K562 (cell line): Measurements from ENCODE around the gene CAMKV. TPM values are rescaled to one million over a fixed set of nuclear protein-coding genes. Genes with fewer than 3 reads are reported as not detected.

Source experiments
- BRD9 ChIP-seq: fragments of 450-650 bp; IDR thresholded peaks from 2 replicates; pipeline ENCODE4 v1.6.1; 2018; ENCODE audit warnings: low read depth; ENCODE audit not compliant: partially characterized antibody
- CBX3 ChIP-seq, 2 experiments: IDR thresholded peaks; 1 replicate in 1 of 2; 2 replicates in 1 of 2; pipeline ENCODE4 v1.6.1; 2012; ENCODE audit warnings: inconsistent platforms in 2 of 2, low read length in 2 of 2, borderline replicate concordance in 1 of 2, control low read depth in 1 of 2
- CLOCK ChIP-seq: fragments of 250-450 bp; sonication (Bioruptor Pico); IDR thresholded peaks from 2 replicates; pipeline ENCODE4 v1.4.0; 2020; ENCODE audit warnings: mild to moderate bottlenecking, moderate library complexity, borderline replicate concordance
- ESRRA ChIP-seq: fragments of 450-650 bp; IDR thresholded peaks from 2 replicates; pipeline ENCODE4 v1.6.1; 2014; ENCODE audit warnings: low read depth, mild to moderate bottlenecking, moderate library complexity, borderline replicate concordance
- FOXJ2 ChIP-seq: fragments of 200-800 bp; sonication (Bioruptor generic); IDR thresholded peaks from 2 replicates; pipeline ENCODE4 v1.6.1; 2016; ENCODE audit warnings: missing genetic modification characterization, missing compliant biosample characterization
- GTF2B ChIP-seq: IDR thresholded peaks from 2 replicates; pipeline ENCODE4 v1.6.1; 2011; ENCODE audit not compliant: insufficient read length; ENCODE audit errors: extremely low read depth
- ILF3 ChIP-seq: fragments of 450-650 bp; IDR thresholded peaks from 2 replicates; pipeline ENCODE4 v1.6.1; 2018; ENCODE audit warnings: antibody characterized with exemption, mild to moderate bottlenecking, moderate library complexity, borderline replicate concordance
- KLF10 ChIP-seq: fragments of 250-450 bp; sonication (Bioruptor Pico); IDR thresholded peaks from 2 replicates; pipeline ENCODE4 v1.6.1; 2021; ENCODE audit warnings: matching md5 sums
- MAFG ChIP-seq: fragments of 450-650 bp; conservative IDR thresholded peaks from 2 replicates; pipeline ENCODE4 v1.6.1; 2016; ENCODE audit warnings: missing genetic modification characterization, missing compliant biosample characterization
- MCM7 ChIP-seq, 2 experiments: fragments of 450-650 bp; IDR thresholded peaks; 2 replicates each; pipeline ENCODE4 v1.6.1; 2016 to 2018
- MTA1 ChIP-seq: fragments of 450-650 bp; IDR thresholded peaks from 2 replicates; pipeline ENCODE4 v1.6.1; 2017; ENCODE audit warnings: borderline replicate concordance
- NFYB ChIP-seq: IDR thresholded peaks from 2 replicates; pipeline ENCODE4 v1.6.1; 2011; ENCODE audit warnings: mild to moderate bottlenecking, moderate library complexity; ENCODE audit not compliant: insufficient read length; ENCODE audit errors: extremely low read depth
- NR4A1 ChIP-seq, 2 experiments: fragments of 250-450 bp in 1 of 2; fragments of 450-650 bp in 1 of 2; sonication (Bioruptor Pico) in 1 of 2; IDR thresholded peaks; 2 replicates each; pipeline versions ENCODE4 v1.4.0 to v1.6.1; 2016 to 2020; ENCODE audit warnings: mild to moderate bottlenecking in 2 of 2, missing compliant biosample characterization in 1 of 2, missing genetic modification characterization in 1 of 2, moderate library complexity in 1 of 2
- PPARD ChIP-seq: fragments of 250-450 bp; sonication (Bioruptor Pico); IDR thresholded peaks from 2 replicates; pipeline ENCODE4 v1.8.0; 2022; ENCODE audit warnings: inconsistent platforms, mild to moderate bottlenecking, moderate library complexity
- SMC3 ChIP-seq: conservative IDR thresholded peaks from 2 replicates; pipeline ENCODE4 v1.6.1; 2011; ENCODE audit warnings: low read depth, low read length, improper control_type of control experiment; ENCODE audit not compliant: insufficient read depth
- VEZF1 ChIP-seq: fragments of 200-800 bp; sonication (Bioruptor generic); IDR thresholded peaks from 2 replicates; pipeline ENCODE4 v1.6.1; 2017; ENCODE audit warnings: missing genetic modification characterization, missing compliant biosample characterization
- ZBTB26 ChIP-seq: fragments of 450-650 bp; formaldehyde crosslinking; IDR thresholded peaks from 2 replicates; pipeline ENCODE4 v1.4.0; 2022; ENCODE audit warnings: missing genetic modification characterization
- ZKSCAN1 ChIP-seq: fragments of 150-350 bp; IDR thresholded peaks from 2 replicates; pipeline ENCODE4 v1.6.1; 2016; ENCODE audit warnings: low read depth, low read length
- polyA plus RNA-seq, 8 experiments: library from polyadenylated mRNA; depleted of rRNA in 4 of 8; stranded (reverse) in 5 of 8; unstranded in 3 of 8; fragments of >200 nt; fragmentation: Nextera tagmentation in 2 of 8; fragmentation: Illumina TruSeq in 1 of 8; extraction: Ambion mirVana in 2 of 8; extraction: Trizol in 1 of 8; gene quantifications; 2 replicates each; pipeline versions ENCODE4 v1.2.1 to v1.2.3, GENCODE V29; 2011 to 2014; ENCODE audit warnings: inconsistent platforms in 1 of 8, missing spikeins in 1 of 8
- total RNA-seq, 7 experiments: library from RNA; depleted of rRNA in 6 of 7; stranded (reverse); fragments of >200 nt in 6 of 7; fragmentation: Illumina TruSeq in 2 of 7; extraction: Trizol in 2 of 7; gene quantifications; 2 replicates each; pipeline versions ENCODE4 v1.2.1 to v1.2.3, GENCODE V29; 2011 to 2021; ENCODE audit warnings: low replicate concordance in 1 of 7

The CAMKV gene
- total and polyA plus RNA-seq, 9 of the 15 experiments (the other 6 are each of a cell fraction or from before 2014, with no cell fraction given): 0.08 to 2.7 (median 0.79) TPM

GRCh38 chr3:49903451-49904424 is 34.0 kb upstream of the CAMKV start, which contains the start of gene MST1R (continued):
- TF ChIP-seq ILF3 (no peak), SMC3 (no peak), BRD9 (no peak), PPARD (CRISPR knock-in tag) (no peak), ZBTB26 (no peak), FOXJ2 (tag) (no peak), MTA1 (no peak), CBX3 (IDR thresholded peaks at IDR 0.05; ENCODE audit: borderline replicate concordance in 1 of 2, low read length in 2 of 2) (no peak), GTF2B (no peak), ESRRA (0 out of 2 replicates have a peak, but pooled peaks have one; percentile 6), NFYB (no peak), NR4A1 (CRISPR knock-in tag; IDR thresholded peaks at IDR 0.05) (no peak), NR4A1 (tag; IDR thresholded peaks at IDR 0.05) (no peak), VEZF1 (CRISPR knock-in tag) (peak; percentile 68), ZKSCAN1 (no peak), MCM7 (IDR thresholded peaks at IDR 0.05) (no peak), MAFG (no peak), KLF10 (CRISPR knock-in tag) (no peak), CLOCK (no peak)
